Fibroblast of the conjunctiva (primary cell): Measurements from ENCODE around the gene GRIFIN.
"Not testable (repeated sequence)": the region's sequence is repeated elsewhere in the genome, so short reads cannot be mapped to it uniquely, and the experiment has no call there.

ENCODE experiments used
- DNase-seq: peaks from one replicate; pipeline ENCODE4 v3.0.0-alpha.2; 2010; ENCODE audit warnings: low read depth

GRIFIN gene

GRCh38 chr7:2453849-2454248 is 22.3 kb downstream of the GRIFIN start:
- not testable (repeated sequence) for DNase-seq

DNA sequence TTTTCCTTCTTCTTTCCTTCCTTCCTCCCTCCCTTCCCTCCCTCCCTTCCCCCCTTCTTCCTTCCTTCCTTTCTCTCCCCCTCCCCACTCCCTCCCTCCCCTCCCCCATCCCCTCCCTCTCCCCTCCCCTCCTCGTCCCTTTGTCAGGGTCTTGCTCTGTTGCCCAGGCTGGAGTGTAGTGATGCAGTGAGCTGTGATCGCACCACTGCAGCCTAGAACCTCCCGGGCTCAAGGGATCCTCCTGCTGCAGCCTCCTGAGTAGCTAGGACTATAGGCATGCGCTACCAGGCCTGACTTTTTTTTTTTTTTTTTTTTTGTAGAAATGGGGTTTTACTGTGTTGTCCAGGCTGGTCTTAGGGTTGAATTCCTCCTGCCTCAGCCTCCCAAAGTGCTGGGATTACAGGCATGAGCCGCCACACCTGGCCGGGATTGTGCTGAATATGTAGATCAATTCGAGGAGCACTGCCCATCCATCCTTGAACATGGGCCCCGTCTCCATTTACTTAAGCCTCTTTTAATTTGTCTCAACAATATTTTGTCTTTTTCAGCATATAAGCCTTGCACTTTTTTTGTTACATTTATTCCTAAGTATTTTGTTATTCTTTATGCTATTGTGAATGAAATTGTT is 23.4 kb downstream of the GRIFIN start:
- DNase-seq = no peak

GRCh38 chr7:2452074-2452507 is 24.1 kb downstream of the GRIFIN start:
- no peak for DNase-seq

- DNase-seq = peak; percentile 36
Observed at GRCh38 chr7:2451171-2452073, 24.8 kb downstream of the GRIFIN start.

DNA sequence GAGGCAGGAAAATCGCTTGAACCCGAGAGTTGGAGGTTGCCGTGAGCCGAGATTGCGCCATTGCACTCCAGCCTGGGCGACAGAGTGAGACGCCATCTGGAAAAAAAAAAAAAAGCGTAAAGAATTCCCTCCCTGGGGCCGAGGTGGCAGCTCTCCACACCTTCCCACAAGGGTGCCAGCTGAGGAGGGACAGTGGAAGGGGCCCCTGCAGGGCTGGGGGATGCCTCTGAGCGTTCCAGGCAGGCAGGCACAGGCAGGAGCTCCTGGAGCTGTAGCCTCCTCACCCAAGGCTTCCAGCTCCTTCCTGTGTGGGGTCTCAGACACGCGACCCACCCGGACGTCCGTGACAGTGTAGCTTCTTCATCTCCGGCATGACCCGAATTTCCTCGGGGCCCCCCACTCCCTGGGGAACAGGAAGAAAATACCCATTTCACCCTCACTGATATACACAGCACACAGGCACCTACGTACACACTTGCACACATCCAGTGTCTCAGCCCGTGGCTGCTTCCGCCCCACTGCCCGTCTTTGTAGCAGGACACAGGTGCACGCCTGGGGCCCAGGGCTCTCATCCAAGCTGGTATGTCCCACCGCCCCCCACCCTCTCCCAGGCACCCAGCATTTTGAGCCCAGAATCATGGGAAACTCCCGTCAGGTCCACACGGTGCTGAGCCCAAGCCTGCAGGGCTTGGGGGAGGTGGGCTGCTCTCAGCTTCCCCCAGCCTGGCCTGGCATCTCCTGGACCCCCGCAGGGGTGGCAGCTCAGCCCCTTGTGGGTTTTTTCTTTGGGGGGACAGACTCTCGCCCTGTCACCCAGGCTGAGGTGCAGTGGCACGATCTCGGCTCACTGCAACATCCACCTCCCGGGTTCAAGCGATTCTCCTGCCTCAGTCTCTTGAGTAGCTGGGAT is 25.7 kb downstream of the GRIFIN start:
- no peak for DNase-seq

DNA sequence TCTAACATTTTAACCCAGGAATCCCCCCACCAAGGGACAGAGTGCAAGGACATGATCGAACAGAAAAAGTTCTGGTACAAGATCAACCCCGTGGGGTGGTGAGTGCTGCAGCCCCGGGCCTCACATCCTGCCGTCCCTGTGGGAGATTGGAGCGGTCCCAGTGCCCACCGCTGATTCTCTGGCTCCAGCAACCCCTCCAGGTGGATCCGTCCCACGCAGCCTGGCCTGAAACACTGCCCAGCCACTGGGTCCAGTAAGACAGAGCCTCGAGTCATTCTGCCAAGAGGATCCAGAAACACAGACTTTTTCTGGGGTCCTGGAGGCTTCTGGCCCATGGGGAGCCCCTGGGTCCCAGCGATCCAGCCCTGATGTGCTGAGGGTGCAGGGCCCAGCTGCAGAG is 29.5 kb downstream of the GRIFIN start:
- DNase-seq = no peak

DNA sequence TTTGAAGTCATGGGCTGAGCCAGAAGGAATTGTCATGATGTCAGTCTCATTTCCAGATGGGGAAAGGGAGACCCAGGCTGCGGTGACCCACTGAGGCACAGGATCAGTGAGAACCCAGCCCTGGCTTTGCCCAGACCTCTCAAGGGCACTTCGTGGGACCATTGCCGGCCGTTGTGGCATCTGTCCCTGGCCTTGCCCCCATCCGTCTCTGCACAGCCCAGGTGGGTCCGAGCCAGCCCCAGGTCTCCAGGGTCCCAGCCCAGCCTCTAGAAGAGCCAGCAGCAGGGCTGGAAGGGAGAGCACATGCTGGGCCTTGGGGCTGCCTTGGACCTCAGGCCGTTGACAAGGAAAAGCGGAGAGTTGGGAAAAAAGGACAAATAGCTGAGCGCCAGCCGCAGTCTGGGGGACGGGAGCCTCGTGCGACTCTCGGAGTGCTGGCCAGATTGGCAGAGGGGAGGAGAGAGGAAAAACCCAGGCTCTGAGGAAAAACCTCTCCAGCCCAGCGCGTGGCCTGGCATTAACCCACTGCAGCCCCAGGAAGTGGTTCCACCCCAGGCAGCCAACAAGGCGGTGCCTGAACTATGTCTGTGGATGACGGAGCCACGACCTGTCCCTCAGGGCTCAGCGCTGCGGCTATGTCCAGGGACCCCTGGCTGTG is 30.2 kb downstream of the GRIFIN start:
- DNase-seq = no peak

DNA sequence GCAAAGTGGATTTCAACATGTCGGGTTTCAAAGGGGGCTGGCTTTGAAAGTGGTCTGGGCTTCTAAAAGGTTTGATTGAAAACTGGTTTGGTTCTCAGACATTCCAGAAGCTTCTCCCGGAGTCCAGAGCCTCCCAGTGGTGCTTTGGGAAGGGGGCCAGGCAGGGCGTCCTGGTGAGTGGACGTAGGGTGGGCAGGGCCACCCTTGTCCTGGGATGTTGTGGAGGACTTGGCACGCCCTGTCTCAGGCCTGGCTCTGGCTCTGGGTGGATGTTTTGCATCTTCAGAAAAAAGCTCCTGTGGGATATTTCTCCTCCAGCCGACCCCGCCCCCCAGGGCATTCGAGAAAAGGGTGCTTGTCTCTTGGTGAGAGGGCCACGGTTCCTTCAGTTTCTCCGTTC is 31.2 kb downstream of the GRIFIN start:
- DNase-seq = no peak

GRCh38 chr7:2444476-2444875 is 31.7 kb downstream of the GRIFIN start:
- peak; percentile 28 for DNase-seq

- no peak for DNase-seq
Observed at GRCh38 chr7:2443491-2443890, 32.7 kb downstream of the GRIFIN start.

DNA sequence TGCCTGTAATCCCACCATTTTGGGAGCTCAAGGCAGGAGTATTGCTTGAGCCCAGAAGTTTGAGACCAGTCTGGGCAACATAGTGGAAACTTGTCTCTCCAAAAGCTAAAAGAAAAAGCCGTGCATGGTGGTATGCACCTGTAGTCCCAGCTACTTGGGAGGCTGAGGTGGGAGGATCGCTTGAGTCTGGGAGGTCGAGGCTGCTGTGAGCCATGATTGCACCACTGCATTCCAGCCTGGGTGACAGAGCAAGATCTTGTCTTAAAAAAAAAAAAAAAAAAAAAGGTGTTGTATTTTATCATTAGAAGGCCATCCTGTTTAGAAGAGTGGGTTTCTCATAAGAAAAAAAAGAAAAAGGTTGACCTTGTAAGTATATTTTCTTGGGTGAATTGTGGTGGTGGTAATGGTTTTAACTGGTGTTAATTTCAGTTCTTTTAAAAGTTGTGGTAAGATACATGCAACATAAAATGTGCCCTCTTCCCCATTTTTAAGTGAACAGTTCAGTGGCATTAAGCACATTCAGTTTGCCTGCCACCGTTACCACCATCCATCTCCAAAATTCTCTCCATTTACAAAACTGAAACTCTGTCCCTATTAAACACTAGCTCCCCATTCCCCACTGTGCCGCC is 34.7 kb downstream of the GRIFIN start:
- no peak for DNase-seq

GRCh38 chr7:2440608-2441245 is 35.5 kb downstream of the GRIFIN start:
- DNase-seq = no peak

DNA sequence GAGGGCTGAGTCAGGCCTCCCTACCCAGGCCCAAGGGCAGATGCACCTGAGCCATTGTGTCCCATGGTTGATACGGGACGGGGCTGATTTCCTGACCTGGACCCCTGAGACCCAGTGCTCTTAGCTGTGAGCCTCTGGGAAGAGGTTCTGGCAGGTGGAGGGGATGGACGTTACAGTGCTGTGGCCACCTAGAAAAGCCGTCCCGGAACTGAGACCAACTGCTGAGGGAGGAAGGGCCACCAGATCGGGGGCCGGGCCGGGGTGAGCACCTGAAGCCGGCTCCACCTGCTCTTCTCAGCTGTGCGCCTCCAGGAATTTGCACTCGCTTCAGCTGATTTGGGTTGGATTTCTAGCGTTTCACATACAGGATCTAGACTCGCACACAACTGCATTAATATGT is 37.4 kb downstream of the GRIFIN start:
- DNase-seq = no peak

DNA sequence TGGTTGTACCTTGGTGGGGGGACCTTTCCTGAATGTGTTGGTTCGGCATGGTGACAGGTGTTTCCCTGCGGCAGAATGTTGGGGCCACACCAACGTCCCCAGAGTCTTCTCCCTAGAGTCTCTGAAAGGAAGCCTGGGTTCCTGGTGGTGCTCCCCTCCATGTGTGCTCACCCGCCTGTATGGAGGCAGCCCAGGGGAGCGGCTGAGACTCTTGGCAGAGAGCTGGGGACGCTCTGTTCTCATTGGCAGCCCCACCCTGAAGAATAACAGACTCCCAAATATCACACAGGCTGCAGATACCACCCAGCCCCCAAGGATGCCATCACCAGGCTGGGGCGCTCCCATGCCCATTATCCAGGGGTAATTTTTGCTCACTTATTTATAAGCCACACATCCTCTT is 38.0 kb downstream of the GRIFIN start:
- DNase-seq = peak; percentile 16

DNA sequence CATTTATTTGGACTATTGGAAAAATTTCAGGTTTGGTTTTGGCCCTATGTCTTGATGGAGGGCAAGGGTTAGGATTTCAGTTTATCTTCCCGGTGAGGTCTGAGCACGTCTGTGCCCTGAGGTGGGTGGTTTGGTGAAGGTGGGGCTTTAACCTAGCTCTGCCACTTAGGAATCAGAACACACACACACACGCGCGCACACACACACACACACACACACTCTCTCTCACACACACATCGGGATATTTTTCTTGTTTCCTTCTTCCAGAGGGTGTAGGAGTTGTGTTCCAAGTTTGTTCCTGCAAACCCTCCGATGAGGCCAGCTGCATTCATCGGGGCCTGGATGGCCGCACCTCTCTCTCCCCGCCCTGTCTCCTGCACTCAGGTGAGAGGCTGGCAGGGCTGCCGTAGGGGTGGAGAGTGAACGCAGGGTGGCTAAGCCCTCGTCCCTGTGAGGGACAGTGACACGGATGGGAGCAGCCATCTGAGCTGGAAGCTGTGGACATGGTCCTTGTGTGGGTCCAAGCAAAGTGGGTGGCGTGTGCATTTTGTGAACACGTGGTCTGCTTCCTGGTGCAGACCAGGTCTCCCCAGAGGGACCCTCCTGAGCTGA is 38.6 kb downstream of the GRIFIN start:
- DNase-seq = no peak

- DNase-seq = no peak
Observed at GRCh38 chr7:2437136-2437535, 39.1 kb downstream of the GRIFIN start.

DNA sequence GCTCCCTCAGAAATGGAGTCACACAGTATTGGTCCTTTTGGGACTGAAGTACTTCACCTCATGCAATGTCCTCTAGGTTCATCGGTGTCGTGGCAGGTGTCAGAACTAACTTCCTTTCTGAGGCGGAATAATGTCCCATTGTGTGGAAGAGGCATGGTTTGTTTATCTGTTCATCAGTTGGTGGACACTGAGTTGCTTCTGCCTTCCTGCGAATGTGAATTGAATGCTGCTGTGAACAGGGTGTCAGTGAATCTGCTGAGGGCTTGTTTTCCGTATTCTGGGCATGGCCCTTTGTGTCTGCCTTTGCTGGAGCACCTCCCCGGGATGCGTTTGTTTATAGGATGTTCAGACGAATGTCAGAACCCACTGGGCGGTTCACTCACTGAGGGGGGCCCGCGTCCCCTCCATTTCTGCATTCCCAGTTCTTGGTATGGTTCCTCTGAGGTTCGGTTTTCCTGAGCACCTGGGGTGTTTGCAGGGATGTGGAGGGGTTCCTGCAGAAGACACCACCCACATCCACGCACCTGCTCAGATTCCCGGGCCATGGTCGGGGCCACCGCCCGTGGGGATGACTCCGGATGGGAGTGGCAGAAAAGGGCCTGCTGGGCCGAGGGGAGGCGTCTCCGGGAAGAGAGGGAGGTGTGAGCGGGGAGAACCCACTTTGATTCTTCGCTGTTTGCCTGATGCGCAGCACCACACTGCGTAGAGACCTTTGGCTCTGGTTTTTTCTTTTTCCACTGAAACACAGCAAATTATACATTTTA is 39.7 kb downstream of the GRIFIN start:
- DNase-seq = no peak

GRCh38 chr7:2435146-2435545 is 41.1 kb downstream of the GRIFIN start:
- no peak for DNase-seq

DNA sequence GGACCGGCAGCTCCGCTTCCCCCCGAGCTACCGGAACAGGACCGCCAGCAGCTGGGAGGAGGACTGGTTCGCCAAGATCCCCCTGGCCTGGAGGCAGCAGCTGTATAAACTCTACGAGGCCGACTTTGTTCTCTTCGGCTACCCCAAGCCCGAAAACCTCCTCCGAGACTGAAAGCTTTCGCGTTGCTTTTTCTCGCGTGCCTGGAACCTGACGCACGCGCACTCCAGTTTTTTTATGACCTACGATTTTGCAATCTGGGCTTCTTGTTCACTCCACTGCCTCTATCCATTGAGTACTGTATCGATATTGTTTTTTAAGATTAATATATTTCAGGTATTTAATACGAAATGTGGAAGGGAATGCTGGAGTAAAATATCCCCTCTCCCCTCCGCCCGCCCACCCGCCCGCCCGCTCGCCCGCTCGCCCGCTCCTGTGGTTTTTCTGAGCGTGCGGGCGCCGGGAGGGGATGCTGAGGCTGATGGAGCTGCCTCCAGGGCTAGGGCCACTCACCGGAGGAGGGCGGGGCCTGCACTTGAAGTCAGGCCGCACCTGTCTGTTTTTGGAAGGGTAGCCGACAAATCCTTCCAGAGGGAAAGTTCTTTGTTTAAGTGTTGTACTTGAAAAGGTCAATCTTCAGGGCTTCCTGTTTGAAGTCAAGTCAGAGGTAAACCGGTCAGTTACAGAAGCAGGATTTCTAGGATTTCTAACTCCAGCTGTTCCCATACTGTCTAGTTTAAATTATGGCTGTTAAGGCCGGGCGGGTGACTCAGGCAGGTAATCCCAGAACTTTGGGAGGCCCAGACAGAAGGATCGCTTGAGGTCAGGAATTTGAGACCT is 42.3 kb downstream of the GRIFIN start:
- no peak for DNase-seq
